Measurements from ENCODE around the gene VARS2. TPM values are rescaled to one million over a fixed set of nuclear protein-coding genes. Genes with fewer than 3 reads are reported as not detected.

VARS2 gene
- total and polyA plus RNA-seq, 2 donors (not counting 3 experiments of a cell fraction or from before 2014, with no cell fraction given): 17.8 to 34.3 TPM

GRCh38 chr6:30937265-30937664, 23.2 kb downstream of the VARS2 start:
- Histone ChIP-seq H3K9me1 (replicated peaks; ENCODE audit: control insufficient read depth, extremely low read depth, insufficient read depth, low read length) (no peaks in the 10 kb centered on the region), H3K27ac (ENCODE audit: insufficient read depth, low read depth, low read length) (no peak overlapping the region), H3K36me3 (ENCODE audit: control insufficient read depth in 2 of 2, extremely low read depth in 1 of 2, insufficient read depth in 2 of 2, low read length in 2 of 2) (no peaks in the 10 kb centered on the region), H3K4me3 (replicated peaks in 1 of 3; ENCODE audit: insufficient read depth in 1 of 3, low read depth in 1 of 3, low read length in 3 of 3) (no peak overlapping the region), H3K4me1 (ENCODE audit: control insufficient read depth, extremely low read depth, insufficient read depth, low read length) (no peaks in the 10 kb centered on the region), H3K4me2 (ENCODE audit: insufficient read depth, low read length) (no peak overlapping the region), H3K79me2 (ENCODE audit: control insufficient read depth, insufficient read depth, low read length) (no peaks in the 10 kb centered on the region), H3K9me3 (replicated peaks; ENCODE audit: control insufficient read depth, insufficient read depth, low read length) (no peaks in the 10 kb centered on the region), H3K27me3 (ENCODE audit: control insufficient read depth in 2 of 2, insufficient read depth in 2 of 2, low read length in 2 of 2) (peaks cover 0 to 7% of the 10 kb centered on the region in 2 experiments), H3K9ac (replicated peaks; ENCODE audit: extremely low read depth, insufficient read depth, low read length) (no peak overlapping the region), H2AFZ (ENCODE audit: low read depth, low read length) (no peak overlapping the region), H4K20me1 (replicated peaks; ENCODE audit: control insufficient read depth, extremely low read depth, insufficient read depth, low read length) (no peaks in the 10 kb centered on the region)
- no peak for TF ChIP-seq MAX (IDR thresholded peaks at IDR 0.05; ENCODE audit: insufficient read depth, insufficient read length)
- TF ChIP-seq POLR2A (IDR thresholded peaks at IDR 0.05; ENCODE audit: low read depth, low read length): no peak
- no peak for TF ChIP-seq JUN (IDR thresholded peaks at IDR 0.05; ENCODE audit: borderline replicate concordance, insufficient read depth, insufficient read length, low read depth)
- no peak for TF ChIP-seq EZH2 (IDR thresholded peaks at IDR 0.05; ENCODE audit: borderline replicate concordance, low read depth, low read length, severe bottlenecking)
- no peak for TF ChIP-seq MYC (IDR thresholded peaks at IDR 0.05; ENCODE audit: low read depth, low read length)
- no peak for TF ChIP-seq GATA2 (IDR thresholded peaks at IDR 0.05; ENCODE audit: insufficient read depth, insufficient read length, low read depth, low read length)
- TF ChIP-seq CTCF (IDR thresholded peaks at IDR 0.05; ENCODE audit: extremely low read depth in 1 of 2, insufficient read depth in 1 of 2, low read depth in 1 of 2, low read length in 2 of 2): no peak
- no peak for TF ChIP-seq POLR2AphosphoS5 (IDR thresholded peaks at IDR 0.05; ENCODE audit: insufficient read depth, low read depth, low read length)
- no peak for TF ChIP-seq FOS (IDR thresholded peaks at IDR 0.05; ENCODE audit: borderline replicate concordance, insufficient read depth, low read length)
- BruUV-seq (replicated peaks): no TSS peak
- intact Hi-C loops (cut with micrococcal nuclease) (no loop called here), dilution Hi-C loops (cut with MboI; ENCODE audit: extremely low pct_ligation_motif_present, low sequenced_read_pairs) (no loop called here)
- CTCF ChIA-PET: interaction anchor here (1.5 kb wide), 1 partner anchor 22 kb away, joined by 4 read pairs; no protein-coding TSS in a partner anchor
- no peak for DNase-seq (ENCODE audit: low read depth, low spot score)
- no peak for FAIRE-seq
- POLR2A ChIA-PET: no interaction called here
